COR-L47 (cell line): Measurements from ENCODE around the gene KCND3.

Experiments used
- DNase-seq: peaks from one replicate; lab custom pipeline; 2025; lab: John Stamatoyannopoulos, UW

KCND3 gene

GRCh38 chr1:111988377-111988742, 1.1 kb downstream of the KCND3 start:
- DNase-seq: no peak

GRCh38 chr1:111987502-111987901, 2.0 kb downstream of the KCND3 start:
- DNase-seq: no peak

- DNase-seq: no peak
Measured at GRCh38 chr1:111983500-111983899, 6.0 kb downstream of the KCND3 start.

- no peak for DNase-seq
Measured at GRCh38 chr1:111982428-111982827, 7.0 kb downstream of the KCND3 start.

GRCh38 chr1:111981871-111982270, 7.6 kb downstream of the KCND3 start:
- DNase-seq: no peak

- no peak for DNase-seq
Measured at GRCh38 chr1:111981090-111981489, 8.4 kb downstream of the KCND3 start.

GRCh38 chr1:111980686-111981085, 8.8 kb downstream of the KCND3 start:
- no peak for DNase-seq

- no peak for DNase-seq
Measured at GRCh38 chr1:111978695-111979094, 10.8 kb downstream of the KCND3 start.

GRCh38 chr1:111977378-111977777, 12.1 kb downstream of the KCND3 start:
- DNase-seq: no peak

- no peak for DNase-seq
Measured at GRCh38 chr1:111976842-111977241, 12.6 kb downstream of the KCND3 start.

GRCh38 chr1:111976332-111976731, 13.1 kb downstream of the KCND3 start:
- DNase-seq: no peak

GRCh38 chr1:111973150-111973790, 16.2 kb downstream of the KCND3 start:
- DNase-seq: no peak

GRCh38 chr1:111971396-111971795, 18.1 kb downstream of the KCND3 start:
- DNase-seq: no peak

- no peak for DNase-seq
Measured at GRCh38 chr1:111968511-111968910, 21.0 kb downstream of the KCND3 start.

- DNase-seq: no peak
Measured at GRCh38 chr1:111967886-111968285, 21.6 kb downstream of the KCND3 start.

GRCh38 chr1:111967067-111967690, 22.3 kb downstream of the KCND3 start:
- DNase-seq: no peak

- no peak for DNase-seq
Measured at GRCh38 chr1:111965781-111966443, 23.6 kb downstream of the KCND3 start.

GRCh38 chr1:111963985-111964738, 25.3 kb downstream of the KCND3 start:
- no peak for DNase-seq

GRCh38 chr1:111961773-111962565, 27.5 kb downstream of the KCND3 start:
- DNase-seq: no peak

GRCh38 chr1:111961016-111961415, 28.5 kb downstream of the KCND3 start:
- DNase-seq: peak; percentile 74

GRCh38 chr1:111959436-111959835, 30.0 kb downstream of the KCND3 start:
- DNase-seq: no peak

- DNase-seq: no peak
Measured at GRCh38 chr1:111958851-111959250, 30.6 kb downstream of the KCND3 start.
